Sigmoid colon (tissue), 7 donors: ENCODE results near the gene TBC1D16. TPM values are rescaled to one million over a fixed set of nuclear protein-coding genes. Genes with fewer than 3 reads are reported as not detected.

Source experiments
- DNase-seq: peaks from one replicate; pipeline ENCODE4 v3.0.0-alpha.2; 2019
- H3K27ac ChIP-seq, 4 donors: fragments of 200-600 bp; sonication (generic); one replicate each; pipeline ENCODE4 v1.5.1; 2016 to 2019; ENCODE audit warnings: mild to moderate bottlenecking in 1 of 4
- H3K27me3 ChIP-seq, 3 donors: fragments of 200-600 bp; sonication (generic); one replicate each; pipeline ENCODE4 v1.5.1; 2019; ENCODE audit warnings: mild to moderate bottlenecking in 1 of 3
- H3K36me3 ChIP-seq, 4 donors: fragments of 200-600 bp; sonication (generic); one replicate each; pipeline ENCODE4 v1.5.1; 2016 to 2019
- H3K4me1 ChIP-seq, 4 donors: fragments of 200-600 bp; sonication (generic); one replicate each; pipeline ENCODE4 v1.5.1; 2017 to 2019
- H3K4me3 ChIP-seq, 4 donors: fragments of 200-600 bp; sonication (generic); one replicate each; pipeline ENCODE4 v1.5.1; 2017 to 2019; ENCODE audit warnings: mild to moderate bottlenecking in 2 of 4, moderate library complexity in 1 of 4
- H3K9me3 ChIP-seq, 4 donors: fragments of 200-600 bp in 3 of 4; sonication (generic) in 3 of 4; one replicate each; pipeline versions ENCODE4 v1.5.1 to v1.6.1; 2013 to 2019
- EP300 ChIP-seq, 4 donors: sonication (generic); formaldehyde crosslinking; IDR thresholded peaks; one replicate each; pipeline ENCODE4 v1.6.1; 2017; ENCODE audit warnings: antibody characterized with exemption in 4 of 4
- POLR2A ChIP-seq, 2 donors: fragments of 450-650 bp; IDR thresholded peaks; one replicate each; pipeline ENCODE4 v1.6.1; 2016; ENCODE audit warnings: antibody characterized with exemption in 2 of 2, mild to moderate bottlenecking in 2 of 2, moderate library complexity in 2 of 2
- POLR2AphosphoS5 ChIP-seq, 4 donors: sonication (generic); formaldehyde crosslinking; IDR thresholded peaks; one replicate each; pipeline ENCODE4 v1.6.1; 2017; ENCODE audit warnings: antibody characterized with exemption in 4 of 4
- WGBS, 2 donors: extraction: QIAGEN DNeasy Blood & Tissue Kit; methylation state at CpG; one replicate each; pipeline ENCODE4 v1.1.7; 2013; 5-methylcytosine and 5-hydroxymethylcytosine counted together
- intact Hi-C: fragments of 100-400 bp; cut with DNase I; formaldehyde crosslinking; loops from one replicate; pipeline ENCODE4 v1.15.1; 2023
- polyA plus RNA-seq, 3 donors: library from polyadenylated mRNA; stranded (reverse); fragments of 200-250 nt; gene quantifications; one replicate each; pipeline ENCODE4 v1.2.3, GENCODE V29; 2013
- total RNA-seq, 4 donors: library from RNA; depleted of rRNA; stranded (reverse); fragments of >200 nt; gene quantifications; one replicate each; pipeline ENCODE4 v1.1.0, GENCODE V29; 2016
- TF ChIP-seq, protein P1 (sequence below), 4 experiments: fragments of 450-650 bp in 3 of 4; fragments of 200-600 bp in 1 of 4; IDR thresholded peaks; one replicate each; pipeline ENCODE4 v1.5.1; 2016 to 2019; ENCODE audit warnings: antibody characterized with exemption in 4 of 4, mild to moderate bottlenecking in 3 of 4, moderate library complexity in 2 of 4
- donor health status: healthy with polysubstance abuse.
- donor health status: Bipolar disorder and iron deficiency.
- donor health status: healthy.

TBC1D16 gene
- total and polyA plus RNA-seq, 7 donors: 3.6 to 21.9 (median 15.7) TPM

DNA sequence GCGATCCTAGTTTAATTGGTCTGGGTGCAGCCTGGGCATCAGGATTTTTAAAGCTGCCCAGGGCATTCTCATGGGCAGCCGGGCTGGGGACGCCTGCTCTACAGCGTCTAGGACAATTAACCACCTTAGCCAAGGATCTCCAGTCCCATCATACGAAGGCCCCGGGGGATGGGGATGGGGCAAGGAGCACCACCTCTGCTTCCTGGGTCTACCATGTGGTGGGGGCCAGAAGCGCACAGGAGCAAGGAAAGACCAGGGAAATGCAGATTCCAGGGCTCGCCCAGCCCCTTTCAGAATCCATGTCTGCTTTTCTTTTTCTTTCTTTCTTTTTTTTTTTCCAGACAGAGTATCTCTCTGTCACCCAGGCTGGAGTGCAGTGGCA, 29.3 kb downstream of the TBC1D16 start:
- TF ChIP-seq, protein P1, sequence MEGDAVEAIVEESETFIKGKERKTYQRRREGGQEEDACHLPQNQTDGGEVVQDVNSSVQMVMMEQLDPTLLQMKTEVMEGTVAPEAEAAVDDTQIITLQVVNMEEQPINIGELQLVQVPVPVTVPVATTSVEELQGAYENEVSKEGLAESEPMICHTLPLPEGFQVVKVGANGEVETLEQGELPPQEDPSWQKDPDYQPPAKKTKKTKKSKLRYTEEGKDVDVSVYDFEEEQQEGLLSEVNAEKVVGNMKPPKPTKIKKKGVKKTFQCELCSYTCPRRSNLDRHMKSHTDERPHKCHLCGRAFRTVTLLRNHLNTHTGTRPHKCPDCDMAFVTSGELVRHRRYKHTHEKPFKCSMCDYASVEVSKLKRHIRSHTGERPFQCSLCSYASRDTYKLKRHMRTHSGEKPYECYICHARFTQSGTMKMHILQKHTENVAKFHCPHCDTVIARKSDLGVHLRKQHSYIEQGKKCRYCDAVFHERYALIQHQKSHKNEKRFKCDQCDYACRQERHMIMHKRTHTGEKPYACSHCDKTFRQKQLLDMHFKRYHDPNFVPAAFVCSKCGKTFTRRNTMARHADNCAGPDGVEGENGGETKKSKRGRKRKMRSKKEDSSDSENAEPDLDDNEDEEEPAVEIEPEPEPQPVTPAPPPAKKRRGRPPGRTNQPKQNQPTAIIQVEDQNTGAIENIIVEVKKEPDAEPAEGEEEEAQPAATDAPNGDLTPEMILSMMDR (IDR thresholded peaks at IDR 0.05): no peak
- TF ChIP-seq EP300 (IDR thresholded peaks at IDR 0.05): no peak
- intact Hi-C loops: loop anchor here (5.0 kb wide), 3 partner anchors 76 to 141 kb away; partner anchors contain the start of genes EIF4A3 and GAA
- Histone ChIP-seq H3K27ac (no peak overlapping the region), H3K27me3 (no peaks in the 10 kb centered on the region), H3K4me3 (no peak overlapping the region), H3K36me3 (peaks cover 0 to 14% (median 5%) of the 10 kb centered on the region in 4 donors), H3K4me1 (peaks cover 0 to 17% (median 12%) of the 10 kb centered on the region in 4 donors), H3K9me3 (no peaks in the 10 kb centered on the region)
- 56 to 66% methylated on average over 8 of the region's 8 CpGs for WGBS, 2 donors
- DNase-seq: no peak

DNA sequence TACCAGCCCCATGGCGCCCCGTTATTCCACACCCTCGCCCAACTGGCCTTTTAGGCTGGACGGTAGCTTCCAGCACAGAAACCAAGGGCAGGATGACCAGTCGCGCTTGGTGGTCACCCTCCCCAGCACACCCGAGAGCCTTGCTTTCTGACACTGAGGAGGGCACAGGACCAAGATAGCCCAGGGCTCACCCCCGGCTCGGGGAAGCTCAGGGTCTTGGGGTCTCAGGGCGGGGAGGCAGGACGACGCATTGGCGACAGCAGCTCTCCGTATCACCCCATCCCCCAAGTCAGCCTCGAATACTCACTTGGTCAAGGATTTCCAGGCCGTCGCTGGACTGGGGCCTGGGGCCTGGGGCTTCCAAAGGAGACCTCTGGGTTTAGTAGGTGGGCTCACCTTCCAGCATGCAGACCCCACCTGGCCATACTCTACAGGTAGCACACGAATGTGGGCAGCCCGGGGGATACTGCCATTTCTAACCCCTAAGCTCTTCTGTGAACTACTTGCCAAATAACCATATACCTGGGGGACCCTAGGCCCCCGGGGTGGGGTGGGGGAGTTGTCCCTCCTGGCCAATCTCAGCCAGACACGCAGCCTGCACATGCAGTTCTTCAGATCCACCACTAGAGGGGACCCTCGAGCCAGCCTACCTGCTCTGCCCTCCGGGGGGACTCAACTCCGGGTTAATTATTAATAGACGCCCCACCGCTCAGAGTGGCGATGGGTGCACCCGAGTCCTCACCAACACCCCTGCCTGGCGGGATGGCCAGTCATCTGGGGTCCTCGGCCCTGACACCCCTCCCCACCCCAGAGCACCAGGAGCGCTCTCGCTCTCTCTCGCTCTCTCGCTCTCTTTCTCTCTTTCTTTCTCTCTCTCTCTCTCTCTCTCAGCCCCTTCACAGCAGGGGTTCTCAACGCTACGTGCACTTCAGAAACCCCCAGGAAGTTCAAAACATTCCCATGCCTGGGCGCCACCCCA, 30.0 kb downstream of the TBC1D16 start:
- Histone ChIP-seq H3K36me3 (peaks cover 0 to 13% (median 5%) of the 10 kb centered on the region in 4 donors), H3K9me3 (no peaks in the 10 kb centered on the region), H3K27me3 (no peaks in the 10 kb centered on the region), H3K4me3 (peak overlapping the region in 1 of 4 donors; percentile 18), H3K27ac (no peak overlapping the region), H3K4me1 (peaks cover 0 to 21% (median 12%) of the 10 kb centered on the region in 4 donors)
- WGBS, 2 donors: 49 to 52% methylated on average over 37 of the region's 37 CpGs
- intact Hi-C loops: loop anchor here (5.0 kb wide), 3 partner anchors 77 to 142 kb away; partner anchors contain the start of genes EIF4A3 and GAA
- no peak for DNase-seq
- TF ChIP-seq POLR2AphosphoS5 (IDR thresholded peaks at IDR 0.05): no peak
- no peak for TF ChIP-seq POLR2A (IDR thresholded peaks at IDR 0.05)
- TF ChIP-seq, protein P1 (IDR thresholded peaks at IDR 0.05): peak; percentile 70 to 100 (median 92)
- no peak for TF ChIP-seq EP300 (IDR thresholded peaks at IDR 0.05)

GRCh38 chr17:80003969-80004368, 31.7 kb downstream of the TBC1D16 start:
- Histone ChIP-seq H3K9me3 (no peaks in the 10 kb centered on the region), H3K27me3 (no peaks in the 10 kb centered on the region), H3K27ac (no peak overlapping the region), H3K4me1 (peaks cover 0 to 21% (median 12%) of the 10 kb centered on the region in 4 donors), H3K36me3 (no peaks in the 10 kb centered on the region), H3K4me3 (no peak overlapping the region)
- TF ChIP-seq POLR2AphosphoS5 (IDR thresholded peaks at IDR 0.05) (no peak), EP300 (IDR thresholded peaks at IDR 0.05) (no peak), POLR2A (IDR thresholded peaks at IDR 0.05) (no peak)
- TF ChIP-seq, protein P1 (IDR thresholded peaks at IDR 0.05): no peak
- WGBS, 2 donors: 92 to 95% methylated on average over 15 of the region's 15 CpGs
- intact Hi-C loops: no loop called here
- DNase-seq: no peak

GRCh38 chr17:80002690-80003490, 32.8 kb downstream of the TBC1D16 start:
- H3K36me3 ChIP-seq: no peaks in the 10 kb centered on the region
- H3K4me1 ChIP-seq: peaks cover 0 to 13% (median 7%) of the 10 kb centered on the region in 4 donors
- no peak overlapping the region for H3K4me3 ChIP-seq
- H3K9me3 ChIP-seq: no peaks in the 10 kb centered on the region
- intact Hi-C loops: no loop called here
- WGBS, 2 donors: 66 to 85% methylated on average over 30 of the region's 30 CpGs
- TF ChIP-seq POLR2A (IDR thresholded peaks at IDR 0.05): no peak
- no peak for TF ChIP-seq POLR2AphosphoS5 (IDR thresholded peaks at IDR 0.05)
- TF ChIP-seq, protein P1 (IDR thresholded peaks at IDR 0.05): no peak
- TF ChIP-seq EP300 (IDR thresholded peaks at IDR 0.05): no peak
- DNase-seq: no peak
- no peak overlapping the region for H3K27ac ChIP-seq
- H3K27me3 ChIP-seq: no peaks in the 10 kb centered on the region
